ENCODE data around the gene MGST2.

- TF ChIP-seq EZH2 (IDR thresholded peaks at IDR 0.05) = no peak
- no peak for TF ChIP-seq POLR2AphosphoS5 (IDR thresholded peaks at IDR 0.05; ENCODE audit: borderline replicate concordance, low read depth, low read length)
- TF ChIP-seq FOXP2 (optimal IDR thresholded peaks at IDR 0.05; ENCODE audit: control extremely low read depth, extremely low read length, insufficient read depth) = no peak
These were observed 9.4 kb downstream of the MGST2 start for GRCh38 chr4:139674875-139675550.
